GM21367 (cell line): ENCODE measurements around the gene ZNF423.

Source experiments
- ATAC-seq: cut with Tn5 transposase; IDR thresholded peaks from one replicate; pipeline ENCODE4 v1.9.1; 2021; ENCODE audit not compliant: unreplicated experiment

ZNF423 gene

DNA sequence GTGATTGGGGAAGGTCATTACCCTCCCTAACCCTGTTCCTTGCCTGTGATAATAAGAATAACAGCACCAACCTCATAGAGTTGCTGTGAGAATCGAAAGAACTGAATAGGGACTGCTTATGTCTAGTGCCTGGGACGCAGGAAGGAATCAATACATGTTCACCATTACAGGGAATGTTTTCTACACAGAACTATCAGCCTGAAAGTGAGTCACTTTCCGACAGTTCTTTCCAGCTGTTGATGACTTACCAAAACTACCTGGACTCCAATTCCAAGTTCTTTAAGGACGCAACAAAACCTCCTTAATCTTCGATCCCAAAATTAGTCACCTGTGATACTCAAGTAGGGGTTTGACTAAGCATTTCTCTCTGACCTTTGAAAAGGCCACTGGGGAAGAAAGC lies 29.4 kb downstream of the ZNF423 start:
- ATAC-seq: no peak

- no peak for ATAC-seq
Measured at GRCh38 chr16:49825041-49825440, 30.9 kb downstream of the ZNF423 start.

- ATAC-seq: no peak
Measured at GRCh38 chr16:49824593-49824992, 31.3 kb downstream of the ZNF423 start.

DNA sequence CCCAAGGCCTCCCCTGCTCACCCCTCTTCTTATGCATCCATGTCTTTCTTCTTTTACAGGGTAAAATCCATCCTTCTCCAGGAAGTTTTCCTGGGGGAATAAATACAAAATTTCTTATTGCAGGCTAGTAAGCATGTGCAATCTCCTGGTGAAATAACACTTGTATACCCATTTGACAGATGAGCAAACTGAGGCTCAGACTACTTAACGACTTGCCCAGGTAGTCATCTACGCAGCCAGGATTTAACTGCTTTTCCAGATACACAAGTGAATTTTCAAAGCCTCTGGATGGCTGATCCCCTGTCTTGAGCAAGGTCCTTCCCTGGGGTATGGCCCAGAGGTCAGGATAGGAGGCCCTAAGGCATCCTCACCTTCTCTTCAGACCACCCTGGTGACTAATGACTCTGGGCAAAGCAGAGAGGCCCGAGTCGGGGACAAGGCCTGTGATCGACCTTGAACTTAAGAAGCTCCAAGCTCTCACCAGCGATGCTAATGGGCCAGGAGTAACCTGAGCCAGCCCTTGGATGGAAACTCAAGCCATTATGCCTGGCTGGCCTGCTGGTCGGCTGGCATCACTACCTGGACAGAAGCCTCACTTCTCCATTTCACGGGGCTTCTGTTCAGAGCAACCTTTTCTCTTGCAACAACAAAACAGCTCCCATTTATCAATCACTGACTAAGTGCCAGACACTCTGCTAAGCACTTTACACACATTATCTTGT lies 33.1 kb downstream of the ZNF423 start:
- ATAC-seq: no peak

- no peak for ATAC-seq
Measured at GRCh38 chr16:49821614-49822282, 34.2 kb downstream of the ZNF423 start.

GRCh38 chr16:49821156-49821555 lies 34.8 kb downstream of the ZNF423 start:
- ATAC-seq: no peak

GRCh38 chr16:49817754-49818507 lies 38.0 kb downstream of the ZNF423 start:
- no peak for ATAC-seq

DNA sequence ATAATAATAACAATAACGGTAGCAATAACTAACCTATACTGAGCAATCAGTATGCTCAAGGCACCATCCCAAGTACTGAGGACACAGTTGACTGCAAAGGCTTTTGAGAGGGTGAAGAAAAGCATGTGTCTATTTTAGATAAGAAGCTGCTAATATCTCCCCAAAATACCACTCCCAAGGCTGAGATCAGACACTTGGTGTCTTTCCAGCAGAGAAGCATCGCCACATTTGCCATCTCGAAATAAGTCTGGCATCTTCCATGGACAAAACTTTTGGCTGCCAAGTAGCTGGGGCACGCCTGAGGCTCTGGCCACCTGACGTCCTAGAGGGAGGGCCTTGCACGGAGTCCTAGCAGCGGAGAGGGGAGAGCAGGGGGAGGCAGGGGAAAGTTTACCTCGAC lies 39.0 kb downstream of the ZNF423 start:
- ATAC-seq: no peak

DNA sequence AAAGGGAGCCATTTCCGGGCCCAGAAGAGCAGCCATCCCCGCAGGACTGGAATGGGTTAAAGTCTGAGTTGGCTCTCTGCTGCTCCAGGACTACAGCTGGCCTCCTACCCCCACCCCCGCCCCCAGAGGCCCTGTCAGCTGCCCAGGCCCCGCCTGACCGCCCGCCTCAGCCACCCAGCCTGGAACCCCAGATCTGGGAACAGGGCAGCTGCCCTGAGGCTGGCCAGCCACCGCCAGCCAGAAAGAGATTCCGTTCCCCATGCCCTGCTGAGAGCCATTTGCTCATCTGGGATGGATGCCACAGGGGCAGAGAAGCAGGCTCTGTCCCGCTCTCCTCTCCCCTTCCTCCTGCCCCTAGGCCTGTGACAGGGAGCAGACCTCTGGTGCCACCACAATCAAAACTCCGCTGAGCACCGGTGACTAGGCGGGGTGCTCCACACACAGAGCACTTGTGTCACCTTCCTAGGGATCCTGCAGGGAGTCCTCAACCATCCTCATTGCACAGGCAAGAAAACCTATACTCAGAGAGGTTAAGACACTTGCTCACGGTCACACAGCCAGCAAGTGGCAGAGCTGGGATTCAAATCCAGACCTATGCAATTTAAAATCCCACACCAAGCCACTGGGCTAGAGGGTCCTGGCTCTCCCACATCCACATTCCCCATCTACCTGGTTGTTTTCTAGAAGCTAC lies 44.1 kb downstream of the ZNF423 start:
- ATAC-seq: no peak

DNA sequence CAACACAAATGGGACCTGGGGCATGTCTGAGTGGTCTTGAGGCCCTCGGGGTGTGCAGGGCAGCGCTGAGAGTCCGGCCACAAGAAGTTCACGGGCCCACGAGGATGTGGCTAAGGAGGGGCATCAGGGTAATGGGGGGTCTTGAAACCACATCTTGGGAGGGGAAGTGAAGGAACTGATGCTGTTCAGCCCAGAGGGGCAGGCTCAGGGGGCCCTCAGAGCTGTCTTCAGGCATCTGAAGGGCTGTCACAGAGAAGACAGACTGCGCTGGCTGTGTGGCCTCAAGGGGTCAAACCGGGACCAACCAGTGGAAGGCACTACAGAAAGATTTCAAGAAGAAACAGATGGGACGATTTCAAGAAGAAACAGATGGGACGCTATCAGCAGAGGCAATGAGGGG lies 45.1 kb downstream of the ZNF423 start:
- no peak for ATAC-seq

DNA sequence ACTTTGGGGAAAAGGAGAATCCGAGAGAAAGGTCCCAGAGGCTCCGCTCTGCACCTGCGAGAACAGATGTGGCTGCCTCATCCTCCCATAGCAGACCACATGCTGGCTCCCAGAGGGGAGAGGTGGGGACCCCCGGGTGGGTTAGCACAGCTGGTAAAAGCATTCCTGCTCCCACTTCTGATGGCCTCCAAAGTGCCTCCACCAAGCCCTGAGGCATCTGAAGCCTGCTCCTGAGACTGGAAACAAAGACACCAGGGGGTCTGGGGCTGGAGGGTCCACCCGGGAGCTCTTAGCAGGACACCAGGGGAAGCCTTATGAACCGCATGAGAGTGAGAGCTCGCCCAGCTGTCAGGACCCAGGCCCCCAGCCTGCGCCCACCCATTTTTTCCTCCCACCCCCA lies 46.4 kb downstream of the ZNF423 start:
- no peak for ATAC-seq

DNA sequence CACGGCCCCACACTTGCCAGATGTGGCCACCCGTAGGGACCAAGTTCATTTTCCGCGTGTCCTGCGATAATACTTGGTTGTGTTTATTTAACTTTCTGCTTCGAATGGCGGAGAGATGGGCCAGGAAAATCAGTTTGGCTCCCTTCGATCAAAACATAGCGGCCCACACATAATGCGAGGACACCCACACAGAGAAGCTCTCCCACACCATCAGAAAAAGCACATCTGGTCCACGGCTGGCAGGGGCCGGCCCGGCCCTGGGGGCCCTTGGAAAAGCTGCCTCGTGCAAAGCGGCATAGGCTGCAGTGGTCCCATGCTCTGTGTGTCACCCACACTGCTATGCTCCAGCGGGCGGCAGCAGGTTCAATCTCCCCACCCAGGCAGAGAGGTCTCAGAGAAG lies 46.9 kb downstream of the ZNF423 start:
- ATAC-seq: no peak

DNA sequence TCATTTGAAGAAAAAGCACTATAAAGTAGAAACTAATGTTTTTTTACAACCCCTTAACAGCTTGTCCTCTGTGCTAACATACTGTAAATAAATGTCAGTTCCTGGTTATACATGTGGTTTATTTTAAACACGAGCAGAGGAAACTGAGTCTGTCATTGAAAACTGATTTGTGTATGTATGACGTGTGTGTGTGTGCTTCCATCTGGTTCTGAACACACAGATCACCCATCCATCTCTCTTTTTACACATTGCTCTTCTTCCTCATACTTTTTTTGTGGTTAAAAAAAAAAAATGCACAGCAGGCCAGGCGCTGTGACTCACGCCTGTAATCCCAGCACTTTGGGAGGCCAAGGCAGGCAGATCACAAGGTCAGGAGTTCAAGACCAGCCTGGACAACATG lies 49.5 kb downstream of the ZNF423 start:
- ATAC-seq: no peak

- no peak for ATAC-seq
Measured at GRCh38 chr16:49801290-49801689, 54.6 kb downstream of the ZNF423 start.

- no peak for ATAC-seq
Measured at GRCh38 chr16:49800876-49801275, 55.0 kb downstream of the ZNF423 start.

GRCh38 chr16:49800441-49800840 lies 55.5 kb downstream of the ZNF423 start:
- no peak for ATAC-seq

- ATAC-seq: no peak
Measured at GRCh38 chr16:49799172-49799571, 56.7 kb downstream of the ZNF423 start.

- ATAC-seq: no peak
Measured at GRCh38 chr16:49795513-49795912, 60.4 kb downstream of the ZNF423 start.

DNA sequence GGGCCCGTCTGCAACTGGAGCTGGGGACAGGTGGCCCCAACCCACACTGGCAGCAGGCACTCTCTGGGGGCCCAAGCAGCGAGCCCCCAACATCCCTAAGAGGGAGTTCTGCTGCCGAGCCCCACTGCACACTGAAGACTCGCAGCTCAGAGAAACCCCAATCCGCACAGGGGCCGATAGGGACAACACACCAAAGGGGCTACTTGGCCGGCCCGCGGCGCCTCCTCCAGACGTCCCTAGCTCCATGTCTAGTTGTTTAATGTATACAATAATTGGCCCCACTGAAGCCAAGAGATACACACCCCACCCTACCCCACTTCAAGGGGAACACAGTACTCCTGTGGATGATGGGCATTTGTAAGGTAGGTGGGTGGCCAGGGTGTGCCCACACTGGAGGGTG lies 62.7 kb downstream of the ZNF423 start:
- ATAC-seq: no peak

GRCh38 chr16:49789616-49790015 lies 66.3 kb downstream of the ZNF423 start:
- no peak for ATAC-seq

DNA sequence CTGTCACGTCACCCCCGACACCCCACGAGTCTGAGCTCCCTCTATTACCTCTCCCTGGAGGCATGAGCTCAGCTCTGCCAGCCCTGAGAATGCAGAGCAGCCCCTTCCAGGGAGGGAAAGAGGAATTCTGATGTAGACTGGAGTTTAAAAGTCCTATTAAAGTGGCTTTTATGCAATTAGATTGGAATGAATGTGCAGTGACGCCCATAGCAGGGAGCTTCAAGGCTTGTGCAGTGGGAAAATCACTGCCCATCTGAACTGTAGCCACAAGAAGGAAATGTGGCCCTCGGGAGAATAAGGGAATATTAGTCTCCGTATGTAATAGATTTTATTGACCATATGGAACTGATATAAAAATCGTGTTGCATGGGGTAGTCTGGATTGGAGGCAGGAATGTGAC lies 66.9 kb downstream of the ZNF423 start:
- ATAC-seq: no peak

GRCh38 chr16:49788572-49788971 lies 67.3 kb downstream of the ZNF423 start:
- no peak for ATAC-seq
